ENCODE measurements around the gene SNUPN. TPM values are rescaled to one million over a fixed set of nuclear protein-coding genes. Genes with fewer than 3 reads are reported as not detected.

SNUPN gene
- total and polyA plus RNA-seq, 2 of the 4 experiments (the other 2 are of a cell fraction) = 23.8 to 24.1 TPM

- POLR2A ChIA-PET (ENCODE audit: unreplicated experiment) = no interaction called here
- 85% methylated on average over 11 of the region's 17 CpGs; no CpG with 5 or more reads in 1 of the 2 experiments for WGBS, 2 experiments (ENCODE audit: extremely low coverage in 2 of 2, insufficient read length in 1 of 2)
- Histone ChIP-seq H2AK5ac (ENCODE audit: low read depth, low read length) (peak overlapping the region; percentile 78), H2BK20ac (ENCODE audit: low read depth, low read length) (no peak overlapping the region), H4K91ac (ENCODE audit: insufficient read depth, low read depth, low read length) (peak overlapping the region; percentile 49; the same call in 1 of the 2 replicates), H3K4me2 (ENCODE audit: low read depth, low read length) (no peak overlapping the region), H3K27me3 (ENCODE audit: control insufficient read depth, insufficient read depth, low read length) (no peaks in the 10 kb centered on the region), H2BK120ac (ENCODE audit: low read depth, low read length) (peak overlapping the region; percentile 40), H3K18ac (ENCODE audit: low read depth, low read length) (peak overlapping the region; percentile 15; the same call in 1 of the 2 replicates), H3K56ac (ENCODE audit: extremely low read depth, insufficient read depth, low read length) (no peak overlapping the region), H4K8ac (ENCODE audit: low read depth in 2 of 2, low read length in 2 of 2) (peak overlapping the region; percentile 10 to 59; a peak in 2 of 4 replicates), H3K79me1 (ENCODE audit: low read depth in 1 of 2, low read length in 2 of 2) (peaks cover 22 to 92% of the 10 kb centered on the region in 2 experiments), H3K4me3 (ENCODE audit: insufficient read depth, low read depth, low read length) (no peak overlapping the region), H3K4ac (ENCODE audit: low read depth, low read length) (peak overlapping the region; percentile 77), H3K9ac (ENCODE audit: low read depth, low read length) (peak overlapping the region; percentile 50), H3K14ac (replicated peaks; ENCODE audit: low read depth, low read length) (peak overlapping the region; percentile 79), H4K5ac (ENCODE audit: low read depth, low read length) (peak overlapping the region; percentile 45), H3K27ac (ENCODE audit: insufficient read depth, low read length) (peak overlapping the region; percentile 86), H2AK9ac (replicated peaks; ENCODE audit: low read depth, low read length, poor library complexity) (no peak overlapping the region), H2AFZ (replicated peaks; ENCODE audit: low read length, poor library complexity) (peak overlapping the region; percentile 0), H3K23ac (ENCODE audit: low read depth, low read length) (no peak overlapping the region), H3K9me1 (ENCODE audit: insufficient read depth, low read length) (peaks cover 31% of the 10 kb centered on the region), H2BK15ac (ENCODE audit: low read depth, low read length) (peak overlapping the region; percentile 1; the same call in 1 of the 3 replicates), H3K36me3 (ENCODE audit: control insufficient read depth, insufficient read depth, low read length) (peaks cover 43% of the 10 kb centered on the region), H2BK5ac (ENCODE audit: low read depth, low read length, poor library complexity, severe bottlenecking) (peak overlapping the region; percentile 95), H3K4me1 (ENCODE audit: control insufficient read depth, insufficient read depth, low read length) (peaks cover 21% of the 10 kb centered on the region), H3K9me3 (ENCODE audit: control insufficient read depth, insufficient read depth, low read length) (no peaks in the 10 kb centered on the region), H4K20me1 (ENCODE audit: insufficient read depth, low read length) (peaks cover 42% of the 10 kb centered on the region)
- BruUV-seq (replicated peaks) = no TSS peak
- dilution Hi-C loops (cut with HindIII; ENCODE audit: low sequenced_read_pairs, unreplicated experiment) (no loop called here), intact Hi-C loops (cut with micrococcal nuclease) (loop anchor here (2.0 kb wide), 1 partner anchor 21 kb away; no protein-coding TSS in a partner anchor), in situ Hi-C loops (cut with MboI; ENCODE audit: low sequenced_read_pairs) (loop anchor here (10.0 kb wide), 1 partner anchor 65 kb away; a partner anchor contains a TSS)
- TF ChIP-seq CHD1 (IDR thresholded peaks at IDR 0.05; ENCODE audit: low read depth, low read length) = no peak
- ATAC-seq (ENCODE audit: low read depth) = no peak
- CTCF ChIA-PET = no interaction called here
- DNase-seq = no peak
These were observed 34.6 kb upstream of the SNUPN start for GRCh38 chr15:75659928-75660645.
